Measurements from ENCODE around the gene SNX14. TPM values are rescaled to one million over a fixed set of nuclear protein-coding genes. Genes with fewer than 3 reads are reported as not detected.

SNX14 gene
- total and polyA plus RNA-seq, 8 donors, result 11.2 to 209 (median 61.5) TPM

- Histone ChIP-seq H3K27me3 (no peaks in the 10 kb centered on the region), H3K27ac (peak overlapping the region in 1 of 5 donors; percentile 33), H3K4me3 (no peak overlapping the region), H3K4me1 (peaks cover 9 to 75% (median 49%) of the 10 kb centered on the region in 4 donors), H3K36me3 (peaks cover 0 to 10% (median 6%) of the 10 kb centered on the region in 4 donors), H3K9me3 (no peaks in the 10 kb centered on the region)
- 66 to 86% (median 81%) methylated on average over 2 of the region's 2 CpGs for WGBS, 5 donors
- intact Hi-C loops (cut with DNase I; ENCODE audit: low total_unique reads), result no loop called here
- no peak for TF ChIP-seq POLR2A (IDR thresholded peaks at IDR 0.05)
- TF ChIP-seq POLR2AphosphoS5 (IDR thresholded peaks at IDR 0.05), result no peak
- TF ChIP-seq, protein P1, sequence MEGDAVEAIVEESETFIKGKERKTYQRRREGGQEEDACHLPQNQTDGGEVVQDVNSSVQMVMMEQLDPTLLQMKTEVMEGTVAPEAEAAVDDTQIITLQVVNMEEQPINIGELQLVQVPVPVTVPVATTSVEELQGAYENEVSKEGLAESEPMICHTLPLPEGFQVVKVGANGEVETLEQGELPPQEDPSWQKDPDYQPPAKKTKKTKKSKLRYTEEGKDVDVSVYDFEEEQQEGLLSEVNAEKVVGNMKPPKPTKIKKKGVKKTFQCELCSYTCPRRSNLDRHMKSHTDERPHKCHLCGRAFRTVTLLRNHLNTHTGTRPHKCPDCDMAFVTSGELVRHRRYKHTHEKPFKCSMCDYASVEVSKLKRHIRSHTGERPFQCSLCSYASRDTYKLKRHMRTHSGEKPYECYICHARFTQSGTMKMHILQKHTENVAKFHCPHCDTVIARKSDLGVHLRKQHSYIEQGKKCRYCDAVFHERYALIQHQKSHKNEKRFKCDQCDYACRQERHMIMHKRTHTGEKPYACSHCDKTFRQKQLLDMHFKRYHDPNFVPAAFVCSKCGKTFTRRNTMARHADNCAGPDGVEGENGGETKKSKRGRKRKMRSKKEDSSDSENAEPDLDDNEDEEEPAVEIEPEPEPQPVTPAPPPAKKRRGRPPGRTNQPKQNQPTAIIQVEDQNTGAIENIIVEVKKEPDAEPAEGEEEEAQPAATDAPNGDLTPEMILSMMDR (IDR thresholded peaks at IDR 0.05), result no peak
- no peak for TF ChIP-seq EP300 (IDR thresholded peaks at IDR 0.05)
- DNase-seq, result peak in 1 of 2 donors; percentile 17
Measured at GRCh38 chr6:85576476-85576875, 17.2 kb downstream of the SNX14 start.

DNA sequence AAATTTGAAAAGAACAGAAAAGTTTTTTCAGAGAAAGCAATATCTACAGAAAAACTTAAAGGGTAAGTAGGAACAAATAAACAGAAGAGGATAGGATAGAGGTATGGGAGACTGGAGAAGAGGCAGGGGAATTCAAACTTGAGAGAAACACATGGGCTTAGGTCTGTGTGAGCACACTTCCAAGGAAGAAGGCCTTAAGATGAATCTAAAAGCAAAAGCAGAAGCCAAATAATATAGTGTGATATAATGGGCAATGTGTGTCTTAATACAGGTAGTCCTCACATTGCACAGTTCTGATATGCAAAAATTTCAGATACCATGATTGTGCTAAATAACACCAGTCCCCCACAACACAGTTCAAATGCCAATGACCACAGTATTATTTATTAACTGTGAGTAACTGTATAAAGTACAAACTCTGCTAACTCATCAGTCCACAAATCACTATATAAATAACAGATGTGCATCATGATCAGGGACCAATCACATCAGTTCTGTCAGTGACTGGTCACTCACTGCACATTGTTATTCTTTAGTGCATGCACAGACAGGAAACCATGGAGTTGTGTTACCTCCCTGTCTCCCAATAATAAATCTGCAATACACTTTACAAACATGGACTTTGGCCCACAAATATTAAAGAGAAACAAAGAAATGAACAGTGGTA is 18.6 kb downstream of the SNX14 start:
- DNase-seq, result peak in 1 of 2 donors; percentile 57
- no peak overlapping the region for H3K4me3 ChIP-seq
- peak overlapping the region in 3 of 5 donors; percentile 25 to 54 (median 46) for H3K27ac ChIP-seq
- H3K36me3 ChIP-seq, result peaks cover 0 to 21% (median 18%) of the 10 kb centered on the region in 4 donors
- H3K27me3 ChIP-seq, result no peaks in the 10 kb centered on the region
- TF ChIP-seq POLR2AphosphoS5 (IDR thresholded peaks at IDR 0.05), result peak in 2 of 3 donors; percentile 27 to 51
- TF ChIP-seq, protein P1 (IDR thresholded peaks at IDR 0.05), result no peak
- TF ChIP-seq EP300 (IDR thresholded peaks at IDR 0.05), result no peak
- no peak for TF ChIP-seq POLR2A (IDR thresholded peaks at IDR 0.05)
- no peaks in the 10 kb centered on the region for H3K9me3 ChIP-seq
- intact Hi-C loops (cut with DNase I; ENCODE audit: low total_unique reads), result no loop called here
- peaks cover 7 to 62% (median 37%) of the 10 kb centered on the region in 4 donors for H3K4me1 ChIP-seq

- no peaks in the 10 kb centered on the region for H3K27me3 ChIP-seq
- H3K4me3 ChIP-seq, result no peak overlapping the region
- intact Hi-C loops (cut with DNase I; ENCODE audit: low total_unique reads), result no loop called here
- H3K36me3 ChIP-seq, result peaks cover 2 to 61% (median 30%) of the 10 kb centered on the region in 4 donors
- no peaks in the 10 kb centered on the region for H3K9me3 ChIP-seq
- peaks cover 0 to 21% (median 0%) of the 10 kb centered on the region in 4 donors for H3K4me1 ChIP-seq
- H3K27ac ChIP-seq, result peak overlapping the region in 2 of 5 donors; percentile 31 to 43
- DNase-seq, result no peak
- TF ChIP-seq, protein P1 (IDR thresholded peaks at IDR 0.05), result no peak
- no peak for TF ChIP-seq POLR2AphosphoS5 (IDR thresholded peaks at IDR 0.05)
- no peak for TF ChIP-seq EP300 (IDR thresholded peaks at IDR 0.05)
- no peak for TF ChIP-seq POLR2A (IDR thresholded peaks at IDR 0.05)
Measured at GRCh38 chr6:85569323-85569722, 24.3 kb downstream of the SNX14 start.

GRCh38 chr6:85568411-85568810 is 25.2 kb downstream of the SNX14 start:
- intact Hi-C loops (cut with DNase I; ENCODE audit: low total_unique reads), result no loop called here
- Histone ChIP-seq H3K27ac (no peak overlapping the region), H3K27me3 (no peaks in the 10 kb centered on the region), H3K9me3 (no peaks in the 10 kb centered on the region), H3K4me3 (no peak overlapping the region), H3K4me1 (peaks cover 0 to 18% (median 0%) of the 10 kb centered on the region in 4 donors), H3K36me3 (peaks cover 2 to 67% (median 37%) of the 10 kb centered on the region in 4 donors)
- TF ChIP-seq POLR2AphosphoS5 (IDR thresholded peaks at IDR 0.05), result no peak
- TF ChIP-seq, protein P1 (IDR thresholded peaks at IDR 0.05), result no peak
- no peak for TF ChIP-seq POLR2A (IDR thresholded peaks at IDR 0.05)
- TF ChIP-seq EP300 (IDR thresholded peaks at IDR 0.05), result no peak
- 86 to 92% (median 91%) methylated on average over 6 of the region's 6 CpGs for WGBS, 5 donors
- DNase-seq, result no peak

Measured in stomach (tissue), 9 donors.